PC-3 (cell line): ENCODE results near the gene AIRE.

Source experiments
- EZH2 ChIP-seq: fragments of 300-600 bp; sonication (generic); IDR thresholded peaks from one replicate; pipeline ENCODE4 v1.6.1; 2017; ENCODE audit warnings: antibody characterized with exemption, mild to moderate bottlenecking, low read length; ENCODE audit not compliant: unreplicated experiment
- EZH2phosphoT487 ChIP-seq: fragments of 300-600 bp; sonication (generic); IDR thresholded peaks from 2 replicates; pipeline ENCODE4 v1.6.1; 2018; ENCODE audit warnings: mild to moderate bottlenecking, antibody characterized with exemption, low read length, borderline replicate concordance
- TF ChIP-seq, protein P1 (sequence below): fragments of 300-600 bp; sonication (generic); conservative IDR thresholded peaks from 2 replicates; pipeline ENCODE4 v1.5.1; 2017; ENCODE audit warnings: antibody characterized with exemption, low read depth, mild to moderate bottlenecking, low read length

DNA sequence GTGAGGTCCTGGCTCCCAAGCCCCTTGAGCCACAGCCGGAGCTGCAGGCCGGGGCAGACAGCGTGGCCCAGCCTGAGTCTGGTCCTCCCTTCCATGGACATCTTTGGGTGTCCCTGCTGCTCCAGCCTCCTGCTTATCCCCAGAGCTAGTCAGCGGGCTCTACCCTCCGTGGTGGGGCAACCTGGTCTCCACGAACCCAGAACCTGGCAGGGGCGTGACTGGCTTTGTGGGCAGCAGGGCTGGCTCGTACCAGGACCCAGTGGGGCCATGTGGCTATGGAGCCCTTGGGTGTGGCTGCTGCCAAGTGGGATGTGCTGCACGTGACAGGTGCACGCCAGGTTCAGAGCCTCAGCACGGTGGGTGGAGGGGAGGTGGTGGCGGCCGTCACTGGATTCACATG, 35.2 kb downstream of the AIRE start:
- TF ChIP-seq, protein P1, sequence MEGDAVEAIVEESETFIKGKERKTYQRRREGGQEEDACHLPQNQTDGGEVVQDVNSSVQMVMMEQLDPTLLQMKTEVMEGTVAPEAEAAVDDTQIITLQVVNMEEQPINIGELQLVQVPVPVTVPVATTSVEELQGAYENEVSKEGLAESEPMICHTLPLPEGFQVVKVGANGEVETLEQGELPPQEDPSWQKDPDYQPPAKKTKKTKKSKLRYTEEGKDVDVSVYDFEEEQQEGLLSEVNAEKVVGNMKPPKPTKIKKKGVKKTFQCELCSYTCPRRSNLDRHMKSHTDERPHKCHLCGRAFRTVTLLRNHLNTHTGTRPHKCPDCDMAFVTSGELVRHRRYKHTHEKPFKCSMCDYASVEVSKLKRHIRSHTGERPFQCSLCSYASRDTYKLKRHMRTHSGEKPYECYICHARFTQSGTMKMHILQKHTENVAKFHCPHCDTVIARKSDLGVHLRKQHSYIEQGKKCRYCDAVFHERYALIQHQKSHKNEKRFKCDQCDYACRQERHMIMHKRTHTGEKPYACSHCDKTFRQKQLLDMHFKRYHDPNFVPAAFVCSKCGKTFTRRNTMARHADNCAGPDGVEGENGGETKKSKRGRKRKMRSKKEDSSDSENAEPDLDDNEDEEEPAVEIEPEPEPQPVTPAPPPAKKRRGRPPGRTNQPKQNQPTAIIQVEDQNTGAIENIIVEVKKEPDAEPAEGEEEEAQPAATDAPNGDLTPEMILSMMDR: no peak
- TF ChIP-seq EZH2: no peak
- TF ChIP-seq EZH2phosphoT487: no peak
